ENCODE measurements around the gene TLR9. TPM values are rescaled to one million over a fixed set of nuclear protein-coding genes. Genes with fewer than 3 reads are reported as not detected.

Gene TLR9
- total RNA-seq, 1 donor from 2014 or later: not detected

GRCh38 chr3:52259035-52259434, 33.6 kb upstream of the TLR9 start:
- no peak for DNase-seq (ENCODE audit: extremely low spot score in 2 of 2)
- H3K27ac ChIP-seq: no peak overlapping the region
- H3K4me1 ChIP-seq: peaks cover 7% of the 10 kb centered on the region
- TF ChIP-seq CTCF (IDR thresholded peaks at IDR 0.05) (no peak), POLR2AphosphoS5 (IDR thresholded peaks at IDR 0.05; ENCODE audit: insufficient read depth in 1 of 2, low read depth in 1 of 2) (no peak), POLR2A (IDR thresholded peaks at IDR 0.05) (no peak)
- intact Hi-C loops (cut with DNase I): no loop called here
- H3K4me3 ChIP-seq: no peak overlapping the region
- H3K27me3 ChIP-seq: no peaks in the 10 kb centered on the region
- H3K9me3 ChIP-seq: no peaks in the 10 kb centered on the region
- H3K36me3 ChIP-seq: peaks cover 0 to 98% of the 10 kb centered on the region in 2 donors

DNA sequence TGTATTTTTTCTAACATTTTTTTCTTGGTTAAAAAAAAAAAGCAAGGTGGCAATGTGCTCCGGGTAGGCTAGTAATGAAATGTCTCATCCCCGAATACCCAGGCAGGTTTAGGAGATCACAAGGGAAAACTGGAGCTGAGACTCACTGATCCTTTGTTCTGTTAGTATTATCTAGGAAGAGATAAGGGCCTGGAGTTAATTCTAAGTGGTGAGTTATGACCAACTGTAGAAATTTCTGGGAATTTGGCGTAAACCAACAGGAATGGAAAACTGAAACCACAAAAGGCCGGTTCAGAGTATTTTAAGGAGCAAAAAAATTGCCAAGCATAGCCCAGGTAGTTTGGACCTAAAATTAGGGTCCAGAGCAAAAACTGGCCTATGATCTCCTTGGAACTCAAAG, 32.5 kb upstream of the TLR9 start:
- Histone ChIP-seq H3K36me3 (peaks cover 0 to 89% of the 10 kb centered on the region in 2 donors), H3K4me1 (peaks cover 18% of the 10 kb centered on the region), H3K27ac (no peak overlapping the region), H3K9me3 (no peaks in the 10 kb centered on the region), H3K4me3 (no peak overlapping the region), H3K27me3 (no peaks in the 10 kb centered on the region)
- intact Hi-C loops (cut with DNase I): no loop called here
- TF ChIP-seq CTCF (IDR thresholded peaks at IDR 0.05) (no peak), POLR2A (IDR thresholded peaks at IDR 0.05) (no peak)
- DNase-seq (ENCODE audit: extremely low spot score in 2 of 2): no peak

DNA sequence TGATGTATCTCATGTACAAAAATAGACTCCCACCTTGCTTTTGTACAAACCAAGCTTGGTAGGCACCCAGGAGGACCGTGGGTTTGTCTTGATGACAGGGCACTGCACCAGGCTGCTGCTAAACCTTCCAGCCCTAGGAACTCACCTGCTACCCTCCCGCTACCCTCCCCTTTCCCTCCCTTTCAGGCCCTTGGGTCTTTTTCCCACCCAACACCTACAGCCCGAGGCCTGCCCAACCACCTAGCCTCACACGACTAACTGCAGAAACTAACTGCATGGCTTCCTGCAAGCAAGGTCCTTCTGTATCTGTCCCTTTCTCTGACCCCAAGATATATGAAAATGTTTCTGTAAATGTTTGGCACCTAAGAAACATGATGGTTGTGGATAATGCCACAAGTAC, 31.2 kb upstream of the TLR9 start:
- no peak overlapping the region for H3K27ac ChIP-seq
- H3K36me3 ChIP-seq: peaks cover 0 to 77% of the 10 kb centered on the region in 2 donors
- DNase-seq (ENCODE audit: extremely low spot score in 2 of 2): no peak
- peaks cover 30% of the 10 kb centered on the region for H3K4me1 ChIP-seq
- H3K4me3 ChIP-seq: no peak overlapping the region
- intact Hi-C loops (cut with DNase I): no loop called here
- no peaks in the 10 kb centered on the region for H3K27me3 ChIP-seq
- TF ChIP-seq POLR2AphosphoS5 (IDR thresholded peaks at IDR 0.05; ENCODE audit: insufficient read depth in 1 of 2, low read depth in 1 of 2) (no peak), POLR2A (IDR thresholded peaks at IDR 0.05) (no peak), CTCF (IDR thresholded peaks at IDR 0.05) (no peak)
- H3K9me3 ChIP-seq: no peaks in the 10 kb centered on the region

- Histone ChIP-seq H3K36me3 (peaks cover 0 to 72% of the 10 kb centered on the region in 2 donors), H3K4me1 (peaks cover 34% of the 10 kb centered on the region), H3K27me3 (no peaks in the 10 kb centered on the region), H3K4me3 (no peak overlapping the region), H3K27ac (no peak overlapping the region), H3K9me3 (no peaks in the 10 kb centered on the region)
- DNase-seq (ENCODE audit: extremely low spot score in 2 of 2): no peak
- intact Hi-C loops (cut with DNase I): no loop called here
- TF ChIP-seq POLR2AphosphoS5 (IDR thresholded peaks at IDR 0.05; ENCODE audit: insufficient read depth in 1 of 2, low read depth in 1 of 2): no peak
- no peak for TF ChIP-seq CTCF (IDR thresholded peaks at IDR 0.05)
- TF ChIP-seq POLR2A (IDR thresholded peaks at IDR 0.05): no peak
These were observed 30.7 kb upstream of the TLR9 start for GRCh38 chr3:52256159-52256558.

- H3K4me1 ChIP-seq: peaks cover 34% of the 10 kb centered on the region
- H3K27ac ChIP-seq: no peak overlapping the region
- no peak for TF ChIP-seq POLR2AphosphoS5 (IDR thresholded peaks at IDR 0.05; ENCODE audit: insufficient read depth in 1 of 2, low read depth in 1 of 2)
- TF ChIP-seq POLR2A (IDR thresholded peaks at IDR 0.05): no peak
- H3K36me3 ChIP-seq: peaks cover 0 to 62% of the 10 kb centered on the region in 2 donors
- no peak for DNase-seq (ENCODE audit: extremely low spot score in 2 of 2)
- intact Hi-C loops (cut with DNase I): no loop called here
- H3K4me3 ChIP-seq: no peak overlapping the region
- no peaks in the 10 kb centered on the region for H3K9me3 ChIP-seq
- no peaks in the 10 kb centered on the region for H3K27me3 ChIP-seq
These were observed 29.2 kb upstream of the TLR9 start for GRCh38 chr3:52254608-52255007.

Measured in vagina (tissue), 2 donors.